ENCODE results near the gene XXYLT1.

Gene XXYLT1

GRCh38 chr3:195201295-195201694, 69.7 kb downstream of the XXYLT1 start:
- ATAC-seq: no peak
- TF ChIP-seq ARNTL (CRISPR knock-in tag; IDR thresholded peaks at IDR 0.05; ENCODE audit: borderline replicate concordance, low read depth) (no peak), ESRRG (CRISPR knock-in tag; IDR thresholded peaks at IDR 0.05) (no peak), OSR1 (CRISPR knock-in tag; IDR thresholded peaks at IDR 0.05) (no peak), CSRNP3 (CRISPR knock-in tag; IDR thresholded peaks at IDR 0.05) (no peak), TSHZ2 (CRISPR knock-in tag; IDR thresholded peaks at IDR 0.05) (no peak), ZC3H10 (CRISPR knock-in tag; IDR thresholded peaks at IDR 0.05) (no peak), GLIS3 (CRISPR knock-in tag; IDR thresholded peaks at IDR 0.05) (no peak), CSDC2 (CRISPR knock-in tag; IDR thresholded peaks at IDR 0.05) (no peak), PPARA (CRISPR knock-in tag; IDR thresholded peaks at IDR 0.05; ENCODE audit: borderline replicate concordance) (no peak), ZNF70 (CRISPR knock-in tag; IDR thresholded peaks at IDR 0.05) (no peak), ZNF8 (CRISPR knock-in tag; IDR thresholded peaks at IDR 0.05) (no peak), ZNF565 (CRISPR knock-in tag; conservative IDR thresholded peaks at IDR 0.05; ENCODE audit: low read depth) (no peak), ZFP3 (CRISPR knock-in tag; IDR thresholded peaks at IDR 0.05) (no peak), TOX (CRISPR knock-in tag; IDR thresholded peaks at IDR 0.05; ENCODE audit: borderline replicate concordance) (no peak), TCF4 (CRISPR knock-in tag; IDR thresholded peaks at IDR 0.05; ENCODE audit: borderline replicate concordance) (no peak)
- TF ChIP-seq, protein P1, sequence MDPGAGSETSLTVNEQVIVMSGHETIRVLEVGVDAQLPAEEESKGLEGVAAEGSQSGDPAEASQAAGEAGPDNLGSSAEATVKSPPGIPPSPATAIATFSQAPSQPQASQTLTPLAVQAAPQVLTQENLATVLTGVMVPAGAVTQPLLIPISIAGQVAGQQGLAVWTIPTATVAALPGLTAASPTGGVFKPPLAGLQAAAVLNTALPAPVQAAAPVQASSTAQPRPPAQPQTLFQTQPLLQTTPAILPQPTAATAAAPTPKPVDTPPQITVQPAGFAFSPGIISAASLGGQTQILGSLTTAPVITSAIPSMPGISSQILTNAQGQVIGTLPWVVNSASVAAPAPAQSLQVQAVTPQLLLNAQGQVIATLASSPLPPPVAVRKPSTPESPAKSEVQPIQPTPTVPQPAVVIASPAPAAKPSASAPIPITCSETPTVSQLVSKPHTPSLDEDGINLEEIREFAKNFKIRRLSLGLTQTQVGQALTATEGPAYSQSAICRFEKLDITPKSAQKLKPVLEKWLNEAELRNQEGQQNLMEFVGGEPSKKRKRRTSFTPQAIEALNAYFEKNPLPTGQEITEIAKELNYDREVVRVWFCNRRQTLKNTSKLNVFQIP (CRISPR knock-in tag; IDR thresholded peaks at IDR 0.05; ENCODE audit: borderline replicate concordance, low read depth): no peak

- ATAC-seq: no peak
- no peak for TF ChIP-seq BACH2 (CRISPR knock-in tag; IDR thresholded peaks at IDR 0.05; ENCODE audit: borderline replicate concordance)
- TF ChIP-seq ESRRG (CRISPR knock-in tag; IDR thresholded peaks at IDR 0.05): no peak
- TF ChIP-seq ZFP30 (CRISPR knock-in tag; IDR thresholded peaks at IDR 0.05): no peak
- no peak for TF ChIP-seq CSDC2 (CRISPR knock-in tag; IDR thresholded peaks at IDR 0.05)
- TF ChIP-seq ARNTL (CRISPR knock-in tag; IDR thresholded peaks at IDR 0.05; ENCODE audit: borderline replicate concordance, low read depth): no peak
- no peak for TF ChIP-seq TCF4 (CRISPR knock-in tag; IDR thresholded peaks at IDR 0.05; ENCODE audit: borderline replicate concordance)
- TF ChIP-seq, protein P1 (CRISPR knock-in tag; IDR thresholded peaks at IDR 0.05; ENCODE audit: borderline replicate concordance, low read depth): no peak
- TF ChIP-seq ZFP3 (CRISPR knock-in tag; IDR thresholded peaks at IDR 0.05): no peak
- TF ChIP-seq CSRNP3 (CRISPR knock-in tag; IDR thresholded peaks at IDR 0.05): no peak
- no peak for TF ChIP-seq GLIS3 (CRISPR knock-in tag; IDR thresholded peaks at IDR 0.05)
- TF ChIP-seq TSHZ2 (CRISPR knock-in tag; IDR thresholded peaks at IDR 0.05): no peak
- TF ChIP-seq SNAI2 (CRISPR knock-in tag; IDR thresholded peaks at IDR 0.05): no peak
- no peak for TF ChIP-seq ZC3H10 (CRISPR knock-in tag; IDR thresholded peaks at IDR 0.05)
- TF ChIP-seq PATZ1 (CRISPR knock-in tag; IDR thresholded peaks at IDR 0.05; ENCODE audit: borderline replicate concordance): no peak
- no peak for TF ChIP-seq CREB5 (CRISPR knock-in tag; IDR thresholded peaks at IDR 0.05; ENCODE audit: low read depth)
Observed at GRCh38 chr3:195200010-195200822, 70.7 kb downstream of the XXYLT1 start.
